ENCODE measurements around the gene GAP43.

GAP43 gene

GRCh38 chr3:115768661-115769060, 145.4 kb downstream of the GAP43 start:
- no peak for DNase-seq

Measured in activated naive CD4-positive, alpha-beta T cell treated with Interleukin-2 at 50 U/mL for 16 hours (primary cell).